ENCODE results near the gene HEY2. TPM values are rescaled to one million over a fixed set of nuclear protein-coding genes. Genes with fewer than 3 reads are reported as not detected.

The HEY2 gene
- total RNA-seq, 1 donor from 2014 or later = 82.7 TPM

GRCh38 chr6:125759184-125759902, 9.9 kb downstream of the HEY2 start:
- TF ChIP-seq CTCF (IDR thresholded peaks at IDR 0.05; ENCODE audit: unreplicated experiment) = peak; percentile 88
- Mint-ChIP-seq H3K36me3 (ENCODE audit: low read depth, unreplicated experiment) (peaks cover 42% of the 10 kb centered on the region), H3K27me3 (ENCODE audit: unreplicated experiment) (peaks cover 2% of the 10 kb centered on the region), H3K9me3 (ENCODE audit: unreplicated experiment) (no peaks in the 10 kb centered on the region), H3K27ac (ENCODE audit: unreplicated experiment) (no peak overlapping the region), H3K4me1 (ENCODE audit: unreplicated experiment) (peaks cover 33% of the 10 kb centered on the region), H3K4me3 (ENCODE audit: unreplicated experiment) (peak overlapping the region; percentile 58)
- DNase-seq (ENCODE audit: low spot score) = peak; percentile 72

GRCh38 chr6:125759959-125760457, 10.6 kb downstream of the HEY2 start:
- Mint-ChIP-seq H3K4me3 (ENCODE audit: unreplicated experiment) (peak overlapping the region; percentile 58), H3K27me3 (ENCODE audit: unreplicated experiment) (peaks cover 2% of the 10 kb centered on the region), H3K4me1 (ENCODE audit: unreplicated experiment) (peaks cover 36% of the 10 kb centered on the region), H3K9me3 (ENCODE audit: unreplicated experiment) (no peaks in the 10 kb centered on the region), H3K27ac (ENCODE audit: unreplicated experiment) (no peak overlapping the region), H3K36me3 (ENCODE audit: low read depth, unreplicated experiment) (peaks cover 35% of the 10 kb centered on the region)
- no peak for DNase-seq (ENCODE audit: low spot score)
- no peak for TF ChIP-seq CTCF (IDR thresholded peaks at IDR 0.05; ENCODE audit: unreplicated experiment)

- H3K4me1 Mint-ChIP-seq (ENCODE audit: unreplicated experiment) = peaks cover 32% of the 10 kb centered on the region
- peaks cover 15% of the 10 kb centered on the region for H3K36me3 Mint-ChIP-seq (ENCODE audit: low read depth, unreplicated experiment)
- DNase-seq (ENCODE audit: low spot score) = no peak
- TF ChIP-seq CTCF (IDR thresholded peaks at IDR 0.05; ENCODE audit: unreplicated experiment) = no peak
- no peaks in the 10 kb centered on the region for H3K9me3 Mint-ChIP-seq (ENCODE audit: unreplicated experiment)
- peaks cover 2% of the 10 kb centered on the region for H3K27me3 Mint-ChIP-seq (ENCODE audit: unreplicated experiment)
- H3K27ac Mint-ChIP-seq (ENCODE audit: unreplicated experiment) = peak overlapping the region; percentile 91
- H3K4me3 Mint-ChIP-seq (ENCODE audit: unreplicated experiment) = no peak overlapping the region
These were observed 14.8 kb downstream of the HEY2 start for GRCh38 chr6:125764121-125764671.

GRCh38 chr6:125765944-125766343, 16.5 kb downstream of the HEY2 start:
- Mint-ChIP-seq H3K36me3 (ENCODE audit: low read depth, unreplicated experiment) (peaks cover 5% of the 10 kb centered on the region), H3K4me1 (ENCODE audit: unreplicated experiment) (peaks cover 30% of the 10 kb centered on the region), H3K4me3 (ENCODE audit: unreplicated experiment) (no peak overlapping the region), H3K9me3 (ENCODE audit: unreplicated experiment) (no peaks in the 10 kb centered on the region), H3K27ac (ENCODE audit: unreplicated experiment) (no peak overlapping the region), H3K27me3 (ENCODE audit: unreplicated experiment) (peaks cover 4% of the 10 kb centered on the region)
- TF ChIP-seq CTCF (IDR thresholded peaks at IDR 0.05; ENCODE audit: unreplicated experiment) = no peak
- DNase-seq (ENCODE audit: low spot score) = no peak

- TF ChIP-seq CTCF (IDR thresholded peaks at IDR 0.05; ENCODE audit: unreplicated experiment) = no peak
- Mint-ChIP-seq H3K27me3 (ENCODE audit: unreplicated experiment) (peaks cover 5% of the 10 kb centered on the region), H3K27ac (ENCODE audit: unreplicated experiment) (no peak overlapping the region), H3K4me3 (ENCODE audit: unreplicated experiment) (no peak overlapping the region), H3K4me1 (ENCODE audit: unreplicated experiment) (peaks cover 30% of the 10 kb centered on the region), H3K9me3 (ENCODE audit: unreplicated experiment) (no peaks in the 10 kb centered on the region), H3K36me3 (ENCODE audit: low read depth, unreplicated experiment) (peaks cover under 1% of the 10 kb centered on the region)
- DNase-seq (ENCODE audit: low spot score) = no peak
These were observed 17.2 kb downstream of the HEY2 start for GRCh38 chr6:125766641-125767040.

Data from endothelial cell (in vitro differentiated cells).